K562 (cell line): Measurements from ENCODE around the gene FOS. TPM values are rescaled to one million over a fixed set of nuclear protein-coding genes. Genes with fewer than 3 reads are reported as not detected.

ENCODE experiments used
- AFF1 ChIP-seq, 2 experiments: fragments of 450-650 bp; IDR thresholded peaks; 2 replicates each; pipeline ENCODE4 v1.6.1; 2018; ENCODE audit warnings: mild to moderate bottlenecking in 2 of 2, low read depth in 1 of 2; ENCODE audit not compliant: partially characterized antibody in 2 of 2
- CBX1 ChIP-seq: sonication (generic); IDR thresholded peaks from 2 replicates; pipeline ENCODE4 v1.6.1; 2016; ENCODE audit warnings: antibody characterized with exemption, low read depth, mild to moderate bottlenecking
- CXXC5 ChIP-seq: fragments of 250-450 bp; sonication (Bioruptor Pico); IDR thresholded peaks from 2 replicates; pipeline ENCODE4 v1.8.0; 2022; ENCODE audit warnings: inconsistent platforms, mild to moderate bottlenecking, moderate library complexity
- FOXJ2 ChIP-seq: fragments of 200-800 bp; sonication (Bioruptor generic); IDR thresholded peaks from 2 replicates; pipeline ENCODE4 v1.6.1; 2016; ENCODE audit warnings: missing genetic modification characterization, missing compliant biosample characterization
- GATAD2A ChIP-seq: fragments of 450-650 bp; IDR thresholded peaks from 2 replicates; pipeline ENCODE4 v1.6.1; 2017
- MIER1 ChIP-seq: fragments of 450-650 bp; IDR thresholded peaks from 2 replicates; pipeline ENCODE4 v1.6.1; 2016; ENCODE audit warnings: antibody characterized with exemption, mild to moderate bottlenecking, low read depth
- NRF1 ChIP-seq, 2 experiments: fragments of 450-650 bp; IDR thresholded peaks in 1 of 2; conservative IDR thresholded peaks in 1 of 2; 2 replicates each; pipeline ENCODE4 v1.6.1; 2014; ENCODE audit warnings: mild to moderate bottlenecking in 2 of 2
- PHTF2 ChIP-seq: fragments of 250-450 bp; sonication (Bioruptor Pico); IDR thresholded peaks from 2 replicates; pipeline ENCODE4 v1.5.0; 2021; ENCODE audit warnings: mild to moderate bottlenecking
- PURB ChIP-seq: sonication (generic); formaldehyde crosslinking; IDR thresholded peaks from 2 replicates; pipeline ENCODE4 v1.9.0; 2021; ENCODE audit warnings: low read depth, mild to moderate bottlenecking, missing genetic modification reagents
- RAD51 ChIP-seq: fragments of 450-650 bp; IDR thresholded peaks from 2 replicates; pipeline ENCODE4 v1.7.1; 2016; ENCODE audit warnings: low read depth, mild to moderate bottlenecking, borderline replicate concordance
- RBM39 ChIP-seq: fragments of 200-400 bp; formaldehyde crosslinking; optimal IDR thresholded peaks from 2 replicates; pipeline ENCODE3; 2018; ENCODE audit warnings: low read depth, low read length
- SETDB1 ChIP-seq: IDR thresholded peaks from one replicate; pipeline ENCODE4 v1.6.1; 2012; ENCODE audit warnings: low read length, control low read depth, inconsistent platforms
- SMARCE1 ChIP-seq: fragments of 450-650 bp; IDR thresholded peaks from 2 replicates; pipeline ENCODE4 v1.7.1; 2016; ENCODE audit warnings: mild to moderate bottlenecking
- SNRNP70 ChIP-seq: fragments of 200-400 bp; formaldehyde crosslinking; optimal IDR thresholded peaks from 2 replicates; pipeline ENCODE3; 2017; ENCODE audit warnings: low read depth, low read length
- SUPT5H ChIP-seq: fragments of 450-650 bp; IDR thresholded peaks from 2 replicates; pipeline ENCODE4 v1.6.1; 2016
- ZNF445 ChIP-seq: fragments of 250-450 bp; sonication (Bioruptor Pico); IDR thresholded peaks from 2 replicates; pipeline ENCODE4 v1.4.0; 2020; ENCODE audit warnings: low read depth, mild to moderate bottlenecking, moderate library complexity
- ZNF740 ChIP-seq, 3 experiments: fragments of 200-800 bp in 1 of 3; sonication (Bioruptor generic) in 1 of 3; sonication (generic) in 1 of 3; formaldehyde crosslinking in 1 of 3; IDR thresholded peaks; 2 replicates each; pipeline versions ENCODE4 v1.6.1 to v1.8.0; 2016 to 2022; ENCODE audit warnings: mild to moderate bottlenecking in 2 of 3, missing compliant biosample characterization in 2 of 3, missing genetic modification characterization in 2 of 3, missing genetic modification reagents in 1 of 3
- ZNF778 ChIP-seq: fragments of 450-650 bp; formaldehyde crosslinking; IDR thresholded peaks from 2 replicates; pipeline ENCODE4 v1.4.0; 2020; ENCODE audit warnings: mild to moderate bottlenecking, moderate library complexity
- polyA plus RNA-seq, 8 experiments: library from polyadenylated mRNA; depleted of rRNA in 4 of 8; stranded (reverse) in 5 of 8; unstranded in 3 of 8; fragments of >200 nt; fragmentation: Nextera tagmentation in 2 of 8; fragmentation: Illumina TruSeq in 1 of 8; extraction: Ambion mirVana in 2 of 8; extraction: Trizol in 1 of 8; gene quantifications; 2 replicates each; pipeline versions ENCODE4 v1.2.1 to v1.2.3, GENCODE V29; 2011 to 2014; ENCODE audit warnings: inconsistent platforms in 1 of 8, missing spikeins in 1 of 8
- total RNA-seq, 7 experiments: library from RNA; depleted of rRNA in 6 of 7; stranded (reverse); fragments of >200 nt in 6 of 7; fragmentation: Illumina TruSeq in 2 of 7; extraction: Trizol in 2 of 7; gene quantifications; 2 replicates each; pipeline versions ENCODE4 v1.2.1 to v1.2.3, GENCODE V29; 2011 to 2021; ENCODE audit warnings: low replicate concordance in 1 of 7
- TF ChIP-seq, protein P1 (sequence below): IDR thresholded peaks from 2 replicates; pipeline ENCODE4 v1.6.1; 2014; ENCODE audit warnings: antibody characterized with exemption
- TF ChIP-seq, protein P2 (sequence below): fragments of 450-650 bp; formaldehyde crosslinking; IDR thresholded peaks from 2 replicates; pipeline ENCODE4 v1.4.0; 2020; ENCODE audit warnings: mild to moderate bottlenecking, moderate library complexity

Gene FOS
- total and polyA plus RNA-seq, 9 of the 15 experiments (the other 6 are each of a cell fraction or from before 2014, with no cell fraction given): 0.54 to 13.8 (median 8.9) TPM

- TF ChIP-seq RBM39: no peak
- no peak for TF ChIP-seq SUPT5H
- no peak for TF ChIP-seq ZNF445 (CRISPR knock-in tag)
- no peak for TF ChIP-seq RAD51
- no peak for TF ChIP-seq SMARCE1
- TF ChIP-seq GATAD2A: no peak
- TF ChIP-seq CBX1: peak; percentile 26; the same call in 1 of the 2 replicates
- TF ChIP-seq ZNF740 (CRISPR knock-in tag; IDR thresholded peaks at IDR 0.05): no peak
- no peak for TF ChIP-seq ZNF740 (tag; IDR thresholded peaks at IDR 0.05)
- peak; percentile 87 for TF ChIP-seq CXXC5 (CRISPR knock-in tag)
- TF ChIP-seq, protein P1, sequence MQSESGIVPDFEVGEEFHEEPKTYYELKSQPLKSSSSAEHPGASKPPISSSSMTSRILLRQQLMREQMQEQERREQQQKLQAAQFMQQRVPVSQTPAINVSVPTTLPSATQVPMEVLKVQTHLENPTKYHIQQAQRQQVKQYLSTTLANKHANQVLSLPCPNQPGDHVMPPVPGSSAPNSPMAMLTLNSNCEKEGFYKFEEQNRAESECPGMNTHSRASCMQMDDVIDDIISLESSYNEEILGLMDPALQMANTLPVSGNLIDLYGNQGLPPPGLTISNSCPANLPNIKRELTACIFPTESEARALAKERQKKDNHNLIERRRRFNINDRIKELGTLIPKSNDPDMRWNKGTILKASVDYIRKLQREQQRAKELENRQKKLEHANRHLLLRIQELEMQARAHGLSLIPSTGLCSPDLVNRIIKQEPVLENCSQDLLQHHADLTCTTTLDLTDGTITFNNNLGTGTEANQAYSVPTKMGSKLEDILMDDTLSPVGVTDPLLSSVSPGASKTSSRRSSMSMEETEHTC: no peak
- TF ChIP-seq FOXJ2 (tag): peak; percentile 100
- TF ChIP-seq MIER1: no peak
- no peak for TF ChIP-seq PURB (CRISPR knock-in tag)
- no peak for TF ChIP-seq ZNF778 (CRISPR knock-in tag)
- no peak for TF ChIP-seq SETDB1
- TF ChIP-seq PHTF2: no peak
- TF ChIP-seq, protein P2, sequence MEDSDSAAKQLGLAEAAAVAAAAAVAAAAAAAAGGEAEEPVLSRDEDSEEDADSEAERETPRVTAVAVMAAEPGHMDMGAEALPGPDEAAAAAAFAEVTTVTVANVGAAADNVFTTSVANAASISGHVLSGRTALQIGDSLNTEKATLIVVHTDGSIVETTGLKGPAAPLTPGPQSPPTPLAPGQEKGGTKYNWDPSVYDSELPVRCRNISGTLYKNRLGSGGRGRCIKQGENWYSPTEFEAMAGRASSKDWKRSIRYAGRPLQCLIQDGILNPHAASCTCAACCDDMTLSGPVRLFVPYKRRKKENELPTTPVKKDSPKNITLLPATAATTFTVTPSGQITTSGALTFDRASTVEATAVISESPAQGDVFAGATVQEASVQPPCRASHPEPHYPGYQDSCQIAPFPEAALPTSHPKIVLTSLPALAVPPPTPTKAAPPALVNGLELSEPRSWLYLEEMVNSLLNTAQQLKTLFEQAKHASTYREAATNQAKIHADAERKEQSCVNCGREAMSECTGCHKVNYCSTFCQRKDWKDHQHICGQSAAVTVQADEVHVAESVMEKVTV: no peak
- peak; percentile 60 to 67; a peak in 2 of 4 replicates for TF ChIP-seq NRF1 (conservative IDR thresholded peaks at IDR 0.05 in 1 of 2, IDR thresholded peaks at IDR 0.05 in 1 of 2)
- no peak for TF ChIP-seq SNRNP70
- no peak for TF ChIP-seq AFF1 (IDR thresholded peaks at IDR 0.05; ENCODE audit: low read depth in 1 of 2, partially characterized antibody in 2 of 2)
These were observed 1.4 kb upstream of the FOS start (continued) for GRCh38 chr14:75277008-75277814.
